ENCODE results near the gene FNDC11. TPM values are rescaled to one million over a fixed set of nuclear protein-coding genes. Genes with fewer than 3 reads are reported as not detected.
A peak's percentile ranks its signal among the peaks of the same experiment; 100 is the strongest.

FNDC11 gene
- total and polyA plus RNA-seq, 2 of the 13 experiments (the other 11 are each of a cell fraction or from before 2014, with no cell fraction given), result 0.07 TPM; not detected in 1

DNA sequence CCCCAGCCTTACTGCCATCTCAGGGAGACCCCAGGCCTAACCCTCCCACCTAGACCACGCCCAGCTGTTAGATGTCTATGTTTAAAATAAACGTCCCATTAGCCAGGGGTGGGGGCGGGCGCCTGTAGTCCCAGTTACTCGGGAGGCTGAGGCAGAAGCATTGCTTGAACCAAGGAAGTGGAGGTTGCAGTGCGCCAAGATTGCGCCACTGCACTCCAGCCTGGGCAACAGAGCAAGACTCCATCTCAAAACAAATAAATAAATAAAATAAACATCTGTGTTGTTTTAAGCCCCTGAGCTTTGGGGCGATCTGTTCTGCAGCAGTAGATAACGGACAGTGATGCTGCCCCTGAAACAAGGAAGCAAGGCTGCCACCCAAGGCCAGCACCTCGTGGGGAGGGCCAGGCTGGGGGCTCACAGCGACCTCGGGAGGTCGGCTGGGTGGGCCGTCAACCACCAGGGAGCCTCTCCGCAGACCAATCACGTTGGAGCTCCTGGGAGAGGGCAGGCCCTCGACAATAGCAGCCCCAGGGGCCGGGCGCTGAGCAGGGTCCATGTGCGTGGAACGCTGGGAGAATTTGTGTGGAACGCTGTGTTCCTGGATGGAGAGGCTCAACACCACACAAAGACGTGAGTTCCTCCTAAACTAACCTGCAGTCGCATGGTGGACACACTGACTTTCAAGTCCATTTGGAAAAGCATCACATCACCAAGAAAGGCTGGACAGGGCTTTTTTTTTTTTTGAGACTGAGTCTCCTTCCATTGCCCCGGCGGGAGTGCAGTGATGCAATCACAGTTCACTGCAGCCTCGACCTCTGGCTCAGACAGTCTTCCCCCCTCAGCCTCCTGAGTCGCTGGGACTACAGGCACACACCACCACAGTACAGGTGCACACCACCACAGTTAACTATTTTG, 21.1 kb downstream of the FNDC11 start (continued):
- TF ChIP-seq, protein P1, sequence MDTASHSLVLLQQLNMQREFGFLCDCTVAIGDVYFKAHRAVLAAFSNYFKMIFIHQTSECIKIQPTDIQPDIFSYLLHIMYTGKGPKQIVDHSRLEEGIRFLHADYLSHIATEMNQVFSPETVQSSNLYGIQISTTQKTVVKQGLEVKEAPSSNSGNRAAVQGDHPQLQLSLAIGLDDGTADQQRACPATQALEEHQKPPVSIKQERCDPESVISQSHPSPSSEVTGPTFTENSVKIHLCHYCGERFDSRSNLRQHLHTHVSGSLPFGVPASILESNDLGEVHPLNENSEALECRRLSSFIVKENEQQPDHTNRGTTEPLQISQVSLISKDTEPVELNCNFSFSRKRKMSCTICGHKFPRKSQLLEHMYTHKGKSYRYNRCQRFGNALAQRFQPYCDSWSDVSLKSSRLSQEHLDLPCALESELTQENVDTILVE (CRISPR knock-in tag; IDR thresholded peaks at IDR 0.05), result peak; percentile 37; the same call in 1 of the 2 replicates
- TF ChIP-seq HDAC1 (CRISPR knock-in tag; IDR thresholded peaks at IDR 0.05) (peak; percentile 69), ZNF552 (CRISPR knock-in tag; IDR thresholded peaks at IDR 0.05; ENCODE audit: borderline replicate concordance) (no peak), SRY (CRISPR knock-in tag; IDR thresholded peaks at IDR 0.05) (no peak), SAFB2 (CRISPR knock-in tag; IDR thresholded peaks at IDR 0.05; ENCODE audit: borderline replicate concordance, low read depth) (peak; percentile 46; the same call in 1 of the 2 replicates), KDM2A (CRISPR knock-in tag; IDR thresholded peaks at IDR 0.05; ENCODE audit: borderline replicate concordance, low read depth) (peak; percentile 48; the same call in 1 of the 2 replicates), NFKBIZ (CRISPR knock-in tag; IDR thresholded peaks at IDR 0.05) (0 out of 2 replicates have a peak, but pooled peaks have one; percentile 30), ZNF121 (CRISPR knock-in tag; IDR thresholded peaks at IDR 0.05) (peak; percentile 98), ONECUT2 (CRISPR knock-in tag; IDR thresholded peaks at IDR 0.05) (no peak), ZNF460 (CRISPR knock-in tag; IDR thresholded peaks at IDR 0.05; ENCODE audit: borderline replicate concordance) (peak; percentile 98), ZNF703 (CRISPR knock-in tag; IDR thresholded peaks at IDR 0.05; ENCODE audit: borderline replicate concordance) (no peak), AKAP8 (CRISPR knock-in tag; IDR thresholded peaks at IDR 0.05) (0 out of 2 replicates have a peak, but pooled peaks have one; percentile 38), SP4 (CRISPR knock-in tag; IDR thresholded peaks at IDR 0.05) (0 out of 2 replicates have a peak, but pooled peaks have one; percentile 39), ZSCAN9 (CRISPR knock-in tag; IDR thresholded peaks at IDR 0.05; ENCODE audit: borderline replicate concordance) (0 out of 2 replicates have a peak, but pooled peaks have one; percentile 18), ZNF253 (CRISPR knock-in tag; IDR thresholded peaks at IDR 0.05; ENCODE audit: borderline replicate concordance) (peak; percentile 8; the same call in 1 of the 2 replicates), ZKSCAN1 (IDR thresholded peaks at IDR 0.05; ENCODE audit: low read length) (no peak), ZNF768 (CRISPR knock-in tag; IDR thresholded peaks at IDR 0.05) (peak; percentile 70; the same call in 1 of the 2 replicates), BCL6 (CRISPR knock-in tag; IDR thresholded peaks at IDR 0.05) (peak; percentile 31; the same call in 1 of the 2 replicates), ZNF670 (CRISPR knock-in tag; IDR thresholded peaks at IDR 0.05; ENCODE audit: borderline replicate concordance) (peak; percentile 59; the same call in 1 of the 2 replicates), ZBTB38 (CRISPR knock-in tag; IDR thresholded peaks at IDR 0.05) (0 out of 2 replicates have a peak, but pooled peaks have one; percentile 20), JUN (CRISPR knock-in tag; IDR thresholded peaks at IDR 0.05) (0 out of 2 replicates have a peak, but pooled peaks have one; percentile 23), GABPB1 (CRISPR knock-in tag; IDR thresholded peaks at IDR 0.05) (peak; percentile 54; the same call in 1 of the 2 replicates), KLF12 (CRISPR knock-in tag; IDR thresholded peaks at IDR 0.05; ENCODE audit: borderline replicate concordance) (0 out of 2 replicates have a peak, but pooled peaks have one; percentile 20)
- TF ChIP-seq, protein P2, sequence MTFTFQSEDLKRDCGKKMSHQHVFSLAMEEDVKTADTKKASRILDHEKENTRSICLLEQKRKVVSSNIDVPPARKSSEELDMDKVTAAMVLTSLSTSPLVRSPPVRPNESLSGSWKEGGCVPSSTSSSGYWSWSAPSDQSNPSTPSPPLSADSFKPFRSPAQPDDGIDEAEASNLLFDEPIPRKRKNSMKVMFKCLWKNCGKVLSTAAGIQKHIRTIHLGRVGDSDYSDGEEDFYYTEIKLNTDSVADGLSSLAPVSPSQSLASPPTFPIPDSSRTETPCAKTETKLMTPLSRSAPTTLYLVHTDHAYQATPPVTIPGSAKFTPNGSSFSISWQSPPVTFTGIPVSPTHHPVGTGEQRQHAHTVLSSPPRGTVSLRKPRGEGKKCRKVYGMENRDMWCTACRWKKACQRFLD (CRISPR knock-in tag; IDR thresholded peaks at IDR 0.05; ENCODE audit: borderline replicate concordance), result no peak
- TF ChIP-seq, protein P3, sequence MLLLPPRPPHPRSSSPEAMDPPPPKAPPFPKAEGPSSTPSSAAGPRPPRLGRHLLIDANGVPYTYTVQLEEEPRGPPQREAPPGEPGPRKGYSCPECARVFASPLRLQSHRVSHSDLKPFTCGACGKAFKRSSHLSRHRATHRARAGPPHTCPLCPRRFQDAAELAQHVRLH (CRISPR knock-in tag; IDR thresholded peaks at IDR 0.05; ENCODE audit: borderline replicate concordance, low read depth), result 0 out of 2 replicates have a peak, but pooled peaks have one; percentile 33
- TF ChIP-seq, protein P4, sequence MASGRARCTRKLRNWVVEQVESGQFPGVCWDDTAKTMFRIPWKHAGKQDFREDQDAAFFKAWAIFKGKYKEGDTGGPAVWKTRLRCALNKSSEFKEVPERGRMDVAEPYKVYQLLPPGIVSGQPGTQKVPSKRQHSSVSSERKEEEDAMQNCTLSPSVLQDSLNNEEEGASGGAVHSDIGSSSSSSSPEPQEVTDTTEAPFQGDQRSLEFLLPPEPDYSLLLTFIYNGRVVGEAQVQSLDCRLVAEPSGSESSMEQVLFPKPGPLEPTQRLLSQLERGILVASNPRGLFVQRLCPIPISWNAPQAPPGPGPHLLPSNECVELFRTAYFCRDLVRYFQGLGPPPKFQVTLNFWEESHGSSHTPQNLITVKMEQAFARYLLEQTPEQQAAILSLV (CRISPR knock-in tag; IDR thresholded peaks at IDR 0.05; ENCODE audit: borderline replicate concordance), result peak; percentile 79; the same call in 1 of the 2 replicates

All from HepG2 (cell line).